GM13977 (cell line): Measurements from ENCODE around the gene KATNB1.

ENCODE experiments used
- DNase-seq: peaks from one replicate; pipeline ENCODE4 v3.0.0; 2012; ENCODE audit warnings: low spot score
- in situ Hi-C: fragments of 300-500 bp; cut with MboI; formaldehyde crosslinking; loops from one replicate; pipeline ENCODE4 v1.12.0; 2022; ENCODE audit warnings: low sequenced_read_pairs, low pct_unique_long_range_greater_than_20kb, mixed read lengths, inconsistent platforms; ENCODE audit not compliant: unreplicated experiment
- TF ChIP-seq, protein P1 (sequence below): IDR thresholded peaks from 2 replicates; pipeline ENCODE4 v1.5.1; 2012; ENCODE audit warnings: mild to moderate bottlenecking, control low read depth; ENCODE audit not compliant: insufficient read depth; ENCODE audit errors: extremely low read depth, missing control alignments

Gene KATNB1

GRCh38 chr16:57801809-57802340 lies 66.3 kb downstream of the KATNB1 start:
- TF ChIP-seq, protein P1, sequence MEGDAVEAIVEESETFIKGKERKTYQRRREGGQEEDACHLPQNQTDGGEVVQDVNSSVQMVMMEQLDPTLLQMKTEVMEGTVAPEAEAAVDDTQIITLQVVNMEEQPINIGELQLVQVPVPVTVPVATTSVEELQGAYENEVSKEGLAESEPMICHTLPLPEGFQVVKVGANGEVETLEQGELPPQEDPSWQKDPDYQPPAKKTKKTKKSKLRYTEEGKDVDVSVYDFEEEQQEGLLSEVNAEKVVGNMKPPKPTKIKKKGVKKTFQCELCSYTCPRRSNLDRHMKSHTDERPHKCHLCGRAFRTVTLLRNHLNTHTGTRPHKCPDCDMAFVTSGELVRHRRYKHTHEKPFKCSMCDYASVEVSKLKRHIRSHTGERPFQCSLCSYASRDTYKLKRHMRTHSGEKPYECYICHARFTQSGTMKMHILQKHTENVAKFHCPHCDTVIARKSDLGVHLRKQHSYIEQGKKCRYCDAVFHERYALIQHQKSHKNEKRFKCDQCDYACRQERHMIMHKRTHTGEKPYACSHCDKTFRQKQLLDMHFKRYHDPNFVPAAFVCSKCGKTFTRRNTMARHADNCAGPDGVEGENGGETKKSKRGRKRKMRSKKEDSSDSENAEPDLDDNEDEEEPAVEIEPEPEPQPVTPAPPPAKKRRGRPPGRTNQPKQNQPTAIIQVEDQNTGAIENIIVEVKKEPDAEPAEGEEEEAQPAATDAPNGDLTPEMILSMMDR = no peak
- DNase-seq = peak; percentile 38
- in situ Hi-C loops = no loop called here

- in situ Hi-C loops = no loop called here
- DNase-seq = peak; percentile 71
Measured at GRCh38 chr16:57802341-57803133, 67.0 kb downstream of the KATNB1 start, which contains the start of gene KIFC3. KIFC3 (minus strand) TSS chr16:57802491; CDS start chr16:57798243, 4,248 bp downstream.

DNA sequence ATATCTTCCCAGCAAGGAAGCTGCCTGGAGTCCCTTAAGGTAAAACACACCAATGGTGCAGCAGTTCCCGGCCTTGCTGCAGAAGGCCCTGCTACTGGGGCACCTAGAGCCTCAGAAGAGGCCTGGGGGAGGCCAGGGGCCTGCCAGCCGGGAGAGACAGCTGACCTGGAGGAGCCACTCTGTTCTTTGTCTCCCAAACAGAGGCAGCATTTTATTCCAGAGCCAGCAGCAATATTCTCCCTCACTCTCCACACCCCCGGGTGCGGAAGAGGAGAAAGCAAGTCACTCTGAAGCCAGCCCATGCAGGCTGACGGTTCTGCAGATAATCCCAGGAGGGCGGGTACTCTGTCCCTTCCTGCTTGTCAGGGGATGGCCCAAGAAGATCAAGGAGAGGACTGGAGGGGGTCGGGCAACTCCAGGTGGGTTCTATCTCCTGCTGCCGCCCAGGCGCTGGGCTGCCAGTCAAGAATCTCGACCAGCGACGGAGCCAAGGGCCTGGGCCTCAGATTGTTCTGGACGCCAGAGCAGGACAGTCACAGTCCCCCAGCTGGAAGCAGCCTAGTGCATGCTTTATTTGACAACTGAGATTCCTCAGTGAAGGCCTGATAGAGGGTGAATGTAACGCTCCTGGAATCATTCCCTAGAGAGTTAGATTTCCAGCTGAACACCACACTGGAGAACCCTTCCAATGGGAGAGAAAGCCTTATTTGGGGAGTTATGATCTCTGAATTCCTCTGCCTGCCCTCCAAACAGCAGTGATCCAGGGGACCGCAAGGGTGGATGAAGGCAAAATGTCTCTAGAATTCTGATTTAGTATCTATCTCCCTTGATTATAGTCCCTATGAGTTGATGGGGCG lies 67.8 kb downstream of the KATNB1 start:
- no peak for DNase-seq
- in situ Hi-C loops = no loop called here
- TF ChIP-seq, protein P1 = no peak

More at GRCh38 chr16:57802341-57803133, 67.0 kb downstream of the KATNB1 start, which contains the start of gene KIFC3:
- TF ChIP-seq, protein P1 = peak; percentile 33

GRCh38 chr16:57804111-57804837 lies 68.7 kb downstream of the KATNB1 start:
- in situ Hi-C loops = no loop called here
- no peak for DNase-seq
- TF ChIP-seq, protein P1 = no peak

GRCh38 chr16:57805176-57805575 lies 69.6 kb downstream of the KATNB1 start:
- in situ Hi-C loops = no loop called here
- no peak for DNase-seq
- TF ChIP-seq, protein P1 = no peak
